GM23338 (cell line): ENCODE measurements around the gene PRKCQ. TPM values are rescaled to one million over a fixed set of nuclear protein-coding genes. Genes with fewer than 3 reads are reported as not detected.

Experiments
- ATAC-seq: fragments of 200-7000 bp; cut with Tn5 transposase; 3 replicates; pipeline ENCODE4 v1.9.1; 2020
- DNase-seq: peaks from one replicate; pipeline ENCODE4 v3.0.0-alpha.2; 2015; ENCODE audit warnings: low spot score
- H2AFZ ChIP-seq: fragments of 200-600 bp; sonication (generic); 2 replicates; pipeline ENCODE4 v1.8.0; 2016; ENCODE audit warnings: antibody characterized with exemption, mild to moderate bottlenecking, moderate library complexity
- H3F3A ChIP-seq: fragments of 200-600 bp; sonication (generic); replicated peaks from 2 replicates; pipeline ENCODE4 v1.8.0; 2017; ENCODE audit warnings: antibody characterized with exemption, mixed run types, low read depth
- H3K27ac ChIP-seq: fragments of 200-600 bp; sonication (generic); 2 replicates; pipeline ENCODE4 v1.6.1; 2016; ENCODE audit warnings: low read depth
- H3K27me3 ChIP-seq: fragments of 200-600 bp; sonication (generic); 2 replicates; pipeline ENCODE4 v1.8.0; 2016; ENCODE audit warnings: mild to moderate bottlenecking, mixed run types, moderate library complexity; ENCODE audit not compliant: insufficient read depth
- H3K36me3 ChIP-seq: fragments of 200-600 bp; sonication (generic); 2 replicates; pipeline ENCODE4 v1.8.0; 2016; ENCODE audit warnings: mild to moderate bottlenecking; ENCODE audit not compliant: insufficient read depth
- H3K4me1 ChIP-seq: fragments of 200-600 bp; sonication (generic); 2 replicates; pipeline ENCODE4 v1.8.0; 2016; ENCODE audit warnings: mild to moderate bottlenecking, moderate library complexity; ENCODE audit not compliant: insufficient read depth
- H3K4me2 ChIP-seq: fragments of 200-600 bp; sonication (generic); 2 replicates; pipeline ENCODE4 v1.7.1; 2017; ENCODE audit warnings: mixed run types
- H3K4me3 ChIP-seq: fragments of 200-600 bp; sonication (generic); 2 replicates; pipeline ENCODE4 v1.6.1; 2016; ENCODE audit warnings: mixed run types
- H3K79me2 ChIP-seq: fragments of 200-600 bp; sonication (generic); replicated peaks from 2 replicates; pipeline ENCODE4 v1.8.0; 2017; ENCODE audit warnings: mild to moderate bottlenecking; ENCODE audit not compliant: insufficient read depth
- H3K9me2 ChIP-seq: fragments of 200-600 bp; sonication (generic); 2 replicates; pipeline ENCODE4 v1.8.0; 2017; ENCODE audit not compliant: insufficient read depth
- H4K20me1 ChIP-seq: fragments of 200-600 bp; sonication (generic); replicated peaks from 2 replicates; pipeline ENCODE4 v1.8.0; 2017; ENCODE audit warnings: mild to moderate bottlenecking; ENCODE audit not compliant: insufficient read depth
- H3K27ac Mint-ChIP-seq: 2 replicates; pipeline ENCODE4 v1.8.0; 2020; ENCODE audit warnings: inconsistent platforms, mild to moderate bottlenecking, moderate library complexity, mixed read lengths
- H3K27me3 Mint-ChIP-seq: 3 replicates; pipeline ENCODE4 v1.8.0; 2022; ENCODE audit warnings: low read depth, mild to moderate bottlenecking, moderate library complexity, mixed read lengths, inconsistent platforms; ENCODE audit not compliant: insufficient read depth, poor library complexity
- H3K36me3 Mint-ChIP-seq: 3 replicates; pipeline ENCODE4 v1.8.0; 2021; ENCODE audit warnings: low read depth, mild to moderate bottlenecking, inconsistent platforms, moderate library complexity, mixed read lengths
- H3K4me1 Mint-ChIP-seq: 3 replicates; pipeline ENCODE4 v1.8.0; 2020; ENCODE audit warnings: mild to moderate bottlenecking, inconsistent platforms, mixed read lengths
- H3K4me3 Mint-ChIP-seq: 3 replicates; pipeline ENCODE4 v1.8.0; 2021; ENCODE audit warnings: moderate library complexity, mild to moderate bottlenecking, inconsistent platforms, mixed read lengths
- H3K9me3 Mint-ChIP-seq: 3 replicates; pipeline ENCODE4 v1.8.0; 2020; ENCODE audit warnings: moderate library complexity, mild to moderate bottlenecking, inconsistent platforms, mixed read lengths
- CREB1 ChIP-seq: fragments of 250-450 bp; sonication (Bioruptor Pico); IDR thresholded peaks from 2 replicates; pipeline ENCODE4 v1.5.0; 2020; ENCODE audit warnings: low read depth, mild to moderate bottlenecking, moderate library complexity
- EZH2 ChIP-seq: fragments of 200-600 bp; sonication (generic); IDR thresholded peaks from one replicate; pipeline ENCODE4 v1.8.0; 2017; ENCODE audit warnings: antibody characterized with exemption, mild to moderate bottlenecking, low read depth; ENCODE audit not compliant: unreplicated experiment
- EZH2phosphoT487 ChIP-seq: fragments of 200-600 bp; sonication (generic); IDR thresholded peaks from one replicate; pipeline ENCODE4 v1.8.1; 2018; ENCODE audit warnings: antibody characterized with exemption; ENCODE audit not compliant: unreplicated experiment
- JUNB ChIP-seq: IDR thresholded peaks from one replicate; pipeline ENCODE4 v1.6.1; 2016; ENCODE audit warnings: antibody characterized with exemption; ENCODE audit not compliant: unreplicated experiment
- NANOG ChIP-seq: IDR thresholded peaks from 2 replicates; pipeline ENCODE4 v1.6.1; 2016; ENCODE audit warnings: antibody characterized with exemption, borderline replicate concordance
- POLR2AphosphoS5 ChIP-seq: IDR thresholded peaks from 2 replicates; pipeline ENCODE4 v1.6.1; 2016; ENCODE audit warnings: antibody characterized with exemption, low read depth
- REST ChIP-seq: IDR thresholded peaks from one replicate; pipeline ENCODE4 v1.6.1; 2018; ENCODE audit warnings: antibody characterized with exemption; ENCODE audit not compliant: unreplicated experiment
- STAT1 ChIP-seq: IDR thresholded peaks from one replicate; pipeline ENCODE4 v1.6.1; 2016; ENCODE audit warnings: antibody characterized with exemption; ENCODE audit not compliant: unreplicated experiment
- ZNF114 ChIP-seq: fragments of 250-450 bp; sonication (Bioruptor Pico); IDR thresholded peaks from 2 replicates; pipeline ENCODE4 v1.5.0; 2020; ENCODE audit warnings: mild to moderate bottlenecking, moderate library complexity
- ZNF331 ChIP-seq: fragments of 250-450 bp; sonication (Bioruptor Pico); IDR thresholded peaks from 2 replicates; pipeline ENCODE4 v1.5.0; 2020; ENCODE audit warnings: low read depth, mild to moderate bottlenecking, moderate library complexity
- polyA plus RNA-seq: library from polyadenylated mRNA; unstranded; fragments of >200 nt; fragmentation: Nextera tagmentation; extraction: Ambion mirVana; gene quantifications from 2 replicates; pipeline ENCODE4 v1.2.1, GENCODE V29; 2016
- total RNA-seq: library from RNA; depleted of rRNA; stranded (reverse); fragments of >200 nt; shearing (Covaris generic); gene quantifications from 2 replicates; pipeline ENCODE4 v1.2.3, GENCODE V29; 2014
- TF ChIP-seq, protein P1 (sequence below): fragments of 250-450 bp; sonication (Bioruptor Pico); IDR thresholded peaks from 2 replicates; pipeline ENCODE4 v1.5.0; 2020; ENCODE audit warnings: mild to moderate bottlenecking, moderate library complexity
- TF ChIP-seq, protein P2 (sequence below): IDR thresholded peaks from 2 replicates; pipeline ENCODE4 v1.6.1; 2016; ENCODE audit warnings: antibody characterized with exemption

Gene PRKCQ
- total and polyA plus RNA-seq, 2 experiments from 2014 or later = 12.6 to 28.5 TPM

- no peak overlapping the region for H3K4me3 Mint-ChIP-seq
- Histone ChIP-seq H3K27ac (no peak overlapping the region), H3K4me1 (no peaks in the 10 kb centered on the region), H4K20me1 (no peaks in the 10 kb centered on the region), H3K4me2 (no peak overlapping the region), H3K36me3 (no peaks in the 10 kb centered on the region), H3K4me3 (no peak overlapping the region), H2AFZ (no peak overlapping the region), H3K9me2 (no peaks in the 10 kb centered on the region), H3F3A (no peaks in the 10 kb centered on the region), H3K27me3 (no peaks in the 10 kb centered on the region), H3K79me2 (no peaks in the 10 kb centered on the region)
- H3K27me3 Mint-ChIP-seq = no peaks in the 10 kb centered on the region
- no peaks in the 10 kb centered on the region for H3K9me3 Mint-ChIP-seq
- peaks cover 9% of the 10 kb centered on the region; the same call in 1 of the 3 replicates for H3K36me3 Mint-ChIP-seq
- ATAC-seq (no peak), DNase-seq (no peak)
- no peak for TF ChIP-seq EZH2phosphoT487
- TF ChIP-seq, protein P1, sequence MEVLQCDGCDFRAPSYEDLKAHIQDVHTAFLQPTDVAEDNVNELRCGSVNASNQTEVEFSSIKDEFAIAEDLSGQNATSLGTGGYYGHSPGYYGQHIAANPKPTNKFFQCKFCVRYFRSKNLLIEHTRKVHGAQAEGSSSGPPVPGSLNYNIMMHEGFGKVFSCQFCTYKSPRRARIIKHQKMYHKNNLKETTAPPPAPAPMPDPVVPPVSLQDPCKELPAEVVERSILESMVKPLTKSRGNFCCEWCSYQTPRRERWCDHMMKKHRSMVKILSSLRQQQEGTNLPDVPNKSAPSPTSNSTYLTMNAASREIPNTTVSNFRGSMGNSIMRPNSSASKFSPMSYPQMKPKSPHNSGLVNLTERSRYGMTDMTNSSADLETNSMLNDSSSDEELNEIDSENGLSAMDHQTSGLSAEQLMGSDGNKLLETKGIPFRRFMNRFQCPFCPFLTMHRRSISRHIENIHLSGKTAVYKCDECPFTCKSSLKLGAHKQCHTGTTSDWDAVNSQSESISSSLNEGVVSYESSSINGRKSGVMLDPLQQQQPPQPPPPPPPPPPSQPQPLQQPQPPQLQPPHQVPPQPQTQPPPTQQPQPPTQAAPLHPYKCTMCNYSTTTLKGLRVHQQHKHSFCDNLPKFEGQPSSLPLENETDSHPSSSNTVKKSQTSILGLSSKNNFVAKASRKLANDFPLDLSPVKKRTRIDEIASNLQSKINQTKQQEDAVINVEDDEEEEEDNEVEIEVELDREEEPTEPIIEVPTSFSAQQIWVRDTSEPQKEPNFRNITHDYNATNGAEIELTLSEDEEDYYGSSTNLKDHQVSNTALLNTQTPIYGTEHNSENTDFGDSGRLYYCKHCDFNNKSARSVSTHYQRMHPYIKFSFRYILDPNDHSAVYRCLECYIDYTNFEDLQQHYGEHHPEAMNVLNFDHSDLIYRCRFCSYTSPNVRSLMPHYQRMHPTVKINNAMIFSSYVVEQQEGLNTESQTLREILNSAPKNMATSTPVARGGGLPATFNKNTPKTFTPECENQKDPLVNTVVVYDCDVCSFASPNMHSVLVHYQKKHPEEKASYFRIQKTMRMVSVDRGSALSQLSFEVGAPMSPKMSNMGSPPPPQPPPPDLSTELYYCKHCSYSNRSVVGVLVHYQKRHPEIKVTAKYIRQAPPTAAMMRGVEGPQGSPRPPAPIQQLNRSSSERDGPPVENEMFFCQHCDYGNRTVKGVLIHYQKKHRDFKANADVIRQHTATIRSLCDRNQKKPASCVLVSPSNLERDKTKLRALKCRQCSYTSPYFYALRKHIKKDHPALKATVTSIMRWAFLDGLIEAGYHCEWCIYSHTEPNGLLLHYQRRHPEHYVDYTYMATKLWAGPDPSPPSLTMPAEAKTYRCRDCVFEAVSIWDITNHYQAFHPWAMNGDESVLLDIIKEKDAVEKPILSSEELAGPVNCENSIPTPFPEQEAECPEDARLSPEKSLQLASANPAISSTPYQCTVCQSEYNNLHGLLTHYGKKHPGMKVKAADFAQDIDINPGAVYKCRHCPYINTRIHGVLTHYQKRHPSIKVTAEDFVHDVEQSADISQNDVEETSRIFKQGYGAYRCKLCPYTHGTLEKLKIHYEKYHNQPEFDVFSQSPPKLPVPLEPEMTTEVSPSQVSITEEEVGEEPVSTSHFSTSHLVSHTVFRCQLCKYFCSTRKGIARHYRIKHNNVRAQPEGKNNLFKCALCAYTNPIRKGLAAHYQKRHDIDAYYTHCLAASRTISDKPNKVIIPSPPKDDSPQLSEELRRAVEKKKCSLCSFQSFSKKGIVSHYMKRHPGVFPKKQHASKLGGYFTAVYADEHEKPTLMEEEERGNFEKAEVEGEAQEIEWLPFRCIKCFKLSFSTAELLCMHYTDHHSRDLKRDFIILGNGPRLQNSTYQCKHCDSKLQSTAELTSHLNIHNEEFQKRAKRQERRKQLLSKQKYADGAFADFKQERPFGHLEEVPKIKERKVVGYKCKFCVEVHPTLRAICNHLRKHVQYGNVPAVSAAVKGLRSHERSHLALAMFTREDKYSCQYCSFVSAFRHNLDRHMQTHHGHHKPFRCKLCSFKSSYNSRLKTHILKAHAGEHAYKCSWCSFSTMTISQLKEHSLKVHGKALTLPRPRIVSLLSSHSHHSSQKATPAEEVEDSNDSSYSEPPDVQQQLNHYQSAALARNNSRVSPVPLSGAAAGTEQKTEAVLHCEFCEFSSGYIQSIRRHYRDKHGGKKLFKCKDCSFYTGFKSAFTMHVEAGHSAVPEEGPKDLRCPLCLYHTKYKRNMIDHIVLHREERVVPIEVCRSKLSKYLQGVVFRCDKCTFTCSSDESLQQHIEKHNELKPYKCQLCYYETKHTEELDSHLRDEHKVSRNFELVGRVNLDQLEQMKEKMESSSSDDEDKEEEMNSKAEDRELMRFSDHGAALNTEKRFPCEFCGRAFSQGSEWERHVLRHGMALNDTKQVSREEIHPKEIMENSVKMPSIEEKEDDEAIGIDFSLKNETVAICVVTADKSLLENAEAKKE (CRISPR knock-in tag) = no peak
- no peak for TF ChIP-seq JUNB
- TF ChIP-seq ZNF114 = no peak
- TF ChIP-seq STAT1 = no peak
- TF ChIP-seq, protein P2, sequence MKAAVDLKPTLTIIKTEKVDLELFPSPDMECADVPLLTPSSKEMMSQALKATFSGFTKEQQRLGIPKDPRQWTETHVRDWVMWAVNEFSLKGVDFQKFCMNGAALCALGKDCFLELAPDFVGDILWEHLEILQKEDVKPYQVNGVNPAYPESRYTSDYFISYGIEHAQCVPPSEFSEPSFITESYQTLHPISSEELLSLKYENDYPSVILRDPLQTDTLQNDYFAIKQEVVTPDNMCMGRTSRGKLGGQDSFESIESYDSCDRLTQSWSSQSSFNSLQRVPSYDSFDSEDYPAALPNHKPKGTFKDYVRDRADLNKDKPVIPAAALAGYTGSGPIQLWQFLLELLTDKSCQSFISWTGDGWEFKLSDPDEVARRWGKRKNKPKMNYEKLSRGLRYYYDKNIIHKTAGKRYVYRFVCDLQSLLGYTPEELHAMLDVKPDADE = no peak
- no peak for TF ChIP-seq ZNF331 (CRISPR knock-in tag)
- TF ChIP-seq CREB1 (CRISPR knock-in tag) = no peak
- no peak for TF ChIP-seq EZH2
- TF ChIP-seq REST = no peak
- no peak for TF ChIP-seq POLR2AphosphoS5
- TF ChIP-seq NANOG = no peak
- no peaks in the 10 kb centered on the region for H3K4me1 Mint-ChIP-seq
- H3K27ac Mint-ChIP-seq = no peak overlapping the region
These were observed 152.6 kb downstream of the PRKCQ start for GRCh38 chr10:6427357-6427959.
